ENCODE results near the gene FXYD3.

The FXYD3 gene, protein sequence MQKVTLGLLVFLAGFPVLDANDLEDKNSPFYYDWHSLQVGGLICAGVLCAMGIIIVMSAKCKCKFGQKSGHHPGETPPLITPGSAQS

DNA sequence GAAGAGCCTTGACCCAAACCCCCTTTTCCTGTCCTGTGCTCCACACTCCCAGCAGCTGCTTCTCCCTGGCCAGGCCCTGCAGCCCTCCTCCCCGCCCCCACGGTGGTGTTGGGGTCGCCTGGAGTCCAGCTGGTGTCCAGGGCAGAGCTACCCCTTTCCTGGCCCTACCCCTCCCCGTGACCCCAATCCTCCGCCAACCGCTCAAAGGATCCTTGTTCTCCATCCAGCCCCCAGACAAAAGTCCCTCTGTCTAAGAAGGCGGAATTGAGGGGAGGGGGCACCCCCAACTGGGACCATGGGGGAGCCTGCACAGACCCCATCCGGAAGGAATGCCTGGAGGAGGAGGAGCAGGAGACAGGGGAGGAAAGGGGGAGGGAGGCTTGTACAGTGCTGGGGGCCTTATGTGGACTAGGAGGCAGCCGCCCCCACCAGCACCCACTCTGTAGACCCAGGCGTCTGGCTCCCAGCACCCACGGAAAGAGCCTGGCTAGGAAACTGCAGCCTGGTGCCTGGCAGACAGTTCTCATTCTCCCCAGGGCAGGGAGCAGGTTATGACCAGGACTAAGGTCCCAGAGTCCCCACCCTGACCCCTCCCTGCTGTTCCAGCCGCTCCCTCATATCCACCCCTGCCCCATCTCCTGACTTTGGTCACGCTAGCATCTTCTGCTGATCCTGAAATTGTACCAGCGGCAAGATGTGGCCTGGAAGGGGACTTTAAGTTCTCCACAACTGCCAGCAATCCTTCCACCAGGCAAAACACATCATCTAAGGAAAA, at the start of gene FXYD3:
FXYD3 (plus strand) TSS at position 647 of the 775 bp plus-strand sequence. CDS start 3,554 bp downstream, outside the sequence.
- DNase-seq (no peak), ATAC-seq (no peak)

DNA sequence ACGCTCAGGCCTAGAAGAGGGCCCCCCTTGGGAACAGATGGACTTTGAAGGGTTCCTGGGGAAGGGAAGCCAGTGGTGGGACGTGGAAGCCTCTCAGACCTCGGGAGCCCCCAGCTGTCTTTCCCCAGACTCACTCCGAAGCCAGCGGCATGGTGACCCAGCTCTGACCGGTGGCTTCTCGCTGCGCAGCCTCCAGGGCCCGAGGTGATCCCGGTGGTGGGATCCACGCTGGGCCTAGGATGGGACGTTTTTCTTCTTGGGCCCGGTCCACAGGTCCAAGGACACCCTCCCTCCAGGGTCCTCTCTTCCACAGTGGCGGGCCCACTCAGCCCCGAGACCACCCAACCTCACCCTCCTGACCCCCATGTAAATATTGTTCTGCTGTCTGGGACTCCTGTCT, 49.5 kb upstream of the FXYD3 start:
- DNase-seq = no peak

DNA sequence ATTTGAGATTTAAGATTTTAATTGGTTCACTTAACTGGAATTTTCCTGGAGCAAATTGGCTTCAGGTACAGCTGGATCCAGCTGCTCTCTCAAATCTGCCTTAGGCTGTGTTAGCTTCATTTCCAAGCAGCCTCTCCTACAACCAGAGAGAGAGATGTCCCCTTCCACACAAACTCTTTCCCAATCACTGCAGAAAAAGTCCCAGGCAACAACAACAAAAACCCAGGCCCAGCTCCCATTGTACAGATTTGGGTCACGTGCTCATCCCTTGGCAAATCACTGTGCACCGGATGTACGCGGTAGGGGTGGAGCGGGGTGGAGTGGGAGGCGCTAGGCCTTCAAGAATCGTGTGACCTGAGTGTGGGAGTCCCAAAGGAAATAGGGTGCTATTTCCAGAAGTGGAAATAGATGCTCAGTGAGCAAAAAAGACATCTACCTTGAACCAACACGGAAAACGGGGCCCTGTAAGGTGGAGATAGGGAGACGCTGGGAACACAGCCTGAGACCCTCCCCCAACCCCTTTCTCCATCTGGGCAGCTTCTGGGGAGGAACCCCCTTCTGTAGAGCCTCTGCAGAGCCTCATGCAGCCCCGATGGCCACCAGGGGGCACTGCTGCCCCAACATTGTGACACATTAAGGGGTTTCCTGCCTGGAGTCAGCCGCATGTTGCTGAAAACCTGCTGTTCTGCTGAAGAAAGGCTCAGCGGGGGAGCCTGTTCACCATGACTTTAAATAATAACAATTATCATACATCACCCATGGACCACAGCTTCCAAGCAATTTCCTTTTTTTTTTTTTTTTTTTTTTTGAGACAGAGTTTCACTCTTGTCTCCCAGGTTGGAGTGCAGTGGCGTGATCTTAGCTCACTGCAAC, 48.7 kb upstream of the FXYD3 start:
- ATAC-seq = peak; percentile 92
- DNase-seq = peak; percentile 96

More for the DNA sequence above, 49.5 kb upstream of the FXYD3 start:
- ATAC-seq = no peak

DNA sequence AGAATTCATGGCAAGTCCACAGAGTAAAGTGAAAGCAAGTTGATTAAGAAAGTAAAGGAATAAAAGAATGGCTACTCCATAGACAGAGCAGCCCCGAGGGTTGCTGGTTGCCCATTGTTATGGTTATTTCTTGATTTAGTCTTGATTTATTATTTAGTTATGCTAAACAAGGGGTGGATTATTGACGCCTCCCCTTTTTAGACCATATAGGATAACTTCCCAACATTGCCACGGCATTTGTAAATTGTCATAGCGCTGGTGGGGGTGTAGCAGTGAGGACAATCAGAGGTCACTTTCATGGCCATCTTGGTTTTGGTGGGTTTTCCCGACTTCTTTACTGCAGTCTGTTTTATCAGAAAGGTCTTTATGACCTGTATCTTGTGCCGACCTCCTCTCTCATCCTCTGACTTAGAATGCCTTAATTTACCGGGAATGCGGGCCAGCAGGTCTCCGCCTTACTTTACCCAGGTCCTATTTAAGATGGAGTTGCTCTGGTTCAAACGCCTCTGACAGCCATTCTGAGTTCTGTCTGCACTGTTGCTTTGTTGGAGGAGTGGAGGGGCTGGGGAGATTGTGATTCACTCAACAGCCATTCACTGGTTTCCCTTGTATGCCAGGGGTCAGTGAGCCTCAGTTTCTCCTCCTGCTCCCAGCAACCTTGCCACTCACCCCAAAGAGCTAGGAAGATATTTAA, 46.5 kb upstream of the FXYD3 start:
- DNase-seq (no peak), ATAC-seq (no peak)

DNA sequence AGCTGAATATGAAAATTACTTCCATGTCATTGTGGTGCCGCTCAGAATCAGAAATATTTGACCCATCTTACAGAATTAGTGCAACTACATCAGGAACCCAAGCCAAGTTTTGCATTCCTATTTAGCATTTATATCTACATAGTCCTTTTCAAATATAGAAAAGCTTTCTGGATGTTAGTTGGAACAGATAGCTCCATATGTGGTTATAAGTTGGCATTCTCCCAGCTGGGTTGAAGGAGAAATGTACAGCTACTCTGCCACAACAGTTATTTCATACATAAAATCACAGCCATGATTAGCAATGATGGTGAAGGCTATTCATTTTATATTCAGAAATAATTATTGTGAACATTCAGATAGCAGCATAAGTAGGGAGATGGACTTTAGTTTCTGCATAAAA, 45.9 kb upstream of the FXYD3 start:
- DNase-seq = no peak

DNA sequence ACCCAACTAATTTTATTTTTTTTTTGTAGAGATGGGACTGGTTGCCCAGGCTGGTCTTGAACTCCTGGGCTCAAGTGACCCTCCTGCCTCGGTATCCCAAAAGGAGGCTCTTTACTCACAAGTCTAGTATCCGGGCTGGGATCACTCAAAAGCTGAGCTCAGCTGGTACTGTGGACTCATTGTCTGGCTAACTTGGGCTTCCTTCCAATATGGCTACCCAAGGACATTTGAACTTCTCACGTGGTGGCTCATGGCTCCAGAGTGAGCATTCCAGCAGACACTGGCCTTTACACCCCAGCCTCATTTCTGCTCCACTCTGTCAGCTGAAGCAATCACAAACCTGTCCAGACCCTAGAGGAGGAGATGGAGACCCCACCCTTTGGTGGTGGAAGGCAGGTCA, 45.2 kb upstream of the FXYD3 start:
- no peak for ATAC-seq

More for the DNA sequence above, 45.9 kb upstream of the FXYD3 start:
- no peak for ATAC-seq

DNA sequence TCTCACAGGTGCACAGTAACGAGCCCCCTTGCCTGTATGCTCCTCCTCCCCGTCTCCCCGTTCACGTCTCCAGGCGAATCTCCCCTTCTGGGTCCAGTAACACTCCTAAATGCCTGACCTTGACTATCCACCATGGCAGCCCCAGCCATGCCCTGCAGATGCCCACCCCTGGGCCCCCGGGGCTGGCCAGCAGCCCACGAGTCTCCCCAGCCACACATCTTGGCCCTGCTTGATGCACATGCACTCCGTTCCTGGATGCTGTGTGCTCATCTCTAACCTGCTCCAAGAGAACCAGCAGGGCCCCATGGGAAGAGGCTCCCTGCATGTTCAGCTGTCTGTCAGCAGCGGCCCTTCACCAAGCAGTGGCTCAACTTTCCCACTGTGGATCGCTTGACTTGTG, 42.1 kb upstream of the FXYD3 start:
- no peak for DNase-seq
- ATAC-seq = no peak

More for the DNA sequence above, 45.2 kb upstream of the FXYD3 start:
- DNase-seq = no peak

DNA sequence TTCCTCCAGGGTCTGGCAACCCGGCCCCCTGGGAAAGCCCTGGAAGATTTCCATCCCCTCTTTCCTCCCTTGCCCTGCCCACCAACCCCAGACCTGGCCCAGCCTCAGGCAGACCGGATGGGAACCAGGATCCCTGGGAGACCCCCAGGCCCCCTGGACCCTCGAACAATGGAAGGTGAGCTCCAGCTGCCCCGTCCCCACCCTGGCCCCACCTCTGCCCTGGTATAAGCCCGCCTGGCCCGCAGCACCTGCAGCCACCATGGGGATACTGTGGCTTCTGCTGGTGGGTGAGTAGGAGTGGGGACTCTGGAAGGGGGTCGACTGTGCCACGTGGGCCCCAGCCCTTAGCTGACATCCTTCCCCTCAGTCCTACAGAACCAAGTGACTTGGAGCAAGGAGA, 41.7 kb upstream of the FXYD3 start:
- DNase-seq = no peak
- ATAC-seq = no peak

DNA sequence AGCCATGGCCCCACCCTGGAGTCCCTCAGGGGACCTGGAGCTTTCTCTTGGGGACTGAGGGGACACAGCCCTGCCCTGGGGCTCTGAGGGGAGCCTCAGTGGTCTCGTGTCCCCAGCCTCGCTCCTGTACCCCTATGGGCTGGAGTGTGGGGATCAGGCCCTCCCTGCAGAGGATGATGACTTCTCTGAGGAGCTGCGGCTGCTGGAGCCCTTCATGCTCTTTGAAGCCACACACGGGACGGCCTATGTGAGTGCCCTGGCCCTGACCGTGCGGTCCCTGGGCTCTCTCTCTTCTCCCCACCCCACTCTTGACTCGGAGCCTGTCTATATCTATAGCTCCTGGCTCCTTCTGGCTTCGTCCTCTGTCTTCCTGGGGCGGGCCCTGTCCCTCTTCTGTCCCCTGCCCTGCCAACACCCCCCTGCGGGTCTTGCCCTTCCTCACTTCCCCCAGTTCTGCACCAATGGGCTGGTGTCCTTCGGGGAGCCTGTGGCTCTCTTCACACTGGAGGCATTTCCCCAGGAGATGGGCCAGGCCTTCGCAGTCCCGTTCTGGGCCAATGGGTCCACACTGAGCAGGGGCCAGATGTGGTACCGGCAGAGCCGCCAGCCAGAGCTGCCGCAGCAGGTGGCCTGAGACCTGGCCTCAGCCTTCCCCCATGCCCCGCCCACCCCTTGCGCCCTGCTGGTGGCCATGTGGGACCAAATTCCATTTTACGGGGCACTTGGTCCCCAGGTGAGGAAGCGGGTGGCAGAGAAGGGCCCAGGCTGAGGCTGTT, 41.0 kb upstream of the FXYD3 start:
- ATAC-seq (peak; percentile 6), DNase-seq (no peak)

DNA sequence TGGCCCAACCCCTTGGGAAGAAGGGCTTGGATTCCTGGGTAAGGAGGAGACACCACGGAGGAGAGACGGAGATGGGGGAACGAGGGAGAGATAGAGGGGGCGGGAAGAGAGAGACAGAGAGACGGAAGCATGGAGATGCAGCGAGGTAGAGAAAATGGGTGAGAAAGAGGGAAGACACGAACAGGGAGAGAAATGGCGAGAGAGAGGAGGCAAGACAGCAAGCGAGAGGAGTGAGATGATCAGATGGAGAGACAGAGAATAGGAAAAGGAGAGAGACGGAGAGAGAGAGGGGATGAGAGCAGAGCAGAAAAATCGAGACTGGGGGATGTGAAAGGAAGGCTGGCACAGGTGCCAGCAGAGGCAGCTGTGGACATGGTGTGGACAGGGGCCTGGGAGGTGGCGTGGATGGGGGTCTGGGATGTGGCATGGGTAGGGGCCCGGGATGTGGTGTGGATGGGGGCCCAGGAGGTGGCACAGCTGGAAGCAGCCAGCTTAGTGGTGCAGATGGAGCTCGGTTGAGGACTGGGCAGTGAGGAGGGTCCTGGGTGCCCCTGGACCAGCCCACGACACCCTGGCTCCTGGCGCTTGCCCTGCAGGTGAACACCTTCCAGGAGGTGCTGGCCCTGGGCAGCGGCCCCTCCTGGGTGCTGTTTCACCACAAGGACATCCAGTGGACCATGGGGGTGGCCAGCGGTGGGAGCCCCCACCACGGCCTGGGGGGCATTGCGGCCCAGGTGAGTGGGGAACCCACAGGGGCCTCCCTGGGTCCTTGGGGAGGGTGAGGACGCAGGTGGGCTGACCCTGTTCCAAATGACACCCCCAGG, 40.2 kb upstream of the FXYD3 start:
- ATAC-seq (no peak), DNase-seq (no peak)

DNA sequence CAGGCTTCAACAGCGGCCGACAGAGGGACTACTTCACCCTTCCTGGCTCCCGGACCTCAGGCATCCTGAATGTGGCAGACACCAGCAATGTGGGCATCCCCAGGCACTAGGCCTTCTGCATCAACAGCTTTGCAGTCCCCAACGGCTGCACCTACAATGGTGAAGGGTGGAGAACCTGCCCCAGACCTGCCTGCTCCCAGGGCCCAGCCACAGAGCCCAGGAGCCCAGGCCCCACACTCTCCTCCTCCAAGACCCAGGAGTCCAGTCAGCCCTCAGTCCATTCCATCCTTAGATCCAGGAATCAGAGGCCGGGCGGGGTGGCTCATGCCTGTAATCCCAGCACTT, 39.6 kb upstream of the FXYD3 start:
- ATAC-seq = no peak
- no peak for DNase-seq

DNA sequence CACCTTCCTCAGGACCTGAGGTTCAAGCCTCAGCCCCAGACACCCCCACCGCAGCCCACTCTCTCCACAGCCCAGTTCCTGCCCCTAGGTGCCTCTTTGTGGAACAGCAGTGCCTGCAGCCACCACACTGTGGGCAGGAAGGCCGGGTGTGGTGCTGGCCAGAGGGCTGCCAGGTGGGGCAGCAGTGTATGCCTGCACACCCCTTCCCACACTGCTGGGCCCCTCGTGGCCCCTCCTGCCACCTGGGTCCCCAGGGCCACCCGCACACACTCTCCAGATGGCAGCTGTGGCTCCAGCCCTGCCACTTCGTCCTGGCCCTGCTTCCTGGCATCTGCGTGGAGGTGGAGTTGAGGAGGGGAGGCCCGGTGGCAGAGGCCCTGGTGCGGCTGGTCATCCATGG, 39.0 kb upstream of the FXYD3 start:
- ATAC-seq = no peak
- no peak for DNase-seq

DNA sequence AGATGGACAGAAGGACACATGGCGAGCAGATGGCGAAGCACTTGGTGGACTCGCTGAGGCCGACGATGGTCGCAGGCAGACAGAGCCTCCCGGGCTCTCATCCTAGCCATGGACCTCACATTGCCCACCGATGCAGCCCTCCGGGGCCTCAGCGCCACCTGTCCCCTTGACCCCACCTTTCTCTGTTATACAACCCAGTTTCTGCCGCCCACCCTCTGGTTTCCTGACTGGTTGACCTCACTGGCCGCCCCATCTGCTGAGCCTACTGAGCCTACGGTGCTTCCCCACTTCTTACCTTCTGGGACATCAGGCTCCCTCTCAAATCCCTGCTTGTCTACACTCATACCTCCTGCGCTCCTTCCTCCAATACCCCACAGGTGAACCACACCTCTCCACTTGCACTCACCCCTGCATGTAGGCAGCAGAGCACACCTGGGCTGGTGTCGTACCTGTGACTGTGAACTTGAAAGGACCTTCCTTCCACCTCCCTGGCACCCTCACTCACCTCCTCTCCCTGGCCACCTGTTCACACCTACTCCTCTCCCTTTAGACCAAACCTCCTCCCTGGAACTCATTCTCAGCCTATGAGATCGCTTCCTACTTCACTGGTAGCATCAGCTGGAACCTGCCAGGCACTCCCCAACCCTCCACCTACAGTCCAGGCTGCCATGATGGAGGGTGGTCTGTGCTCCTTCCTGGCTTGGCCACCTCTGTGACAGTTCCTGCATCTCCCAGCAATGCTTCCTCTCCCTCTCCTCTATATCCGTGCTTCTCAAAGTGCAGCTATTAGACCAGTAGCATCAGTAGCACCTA, 38.0 kb upstream of the FXYD3 start:
- ATAC-seq (no peak), DNase-seq (no peak)

DNA sequence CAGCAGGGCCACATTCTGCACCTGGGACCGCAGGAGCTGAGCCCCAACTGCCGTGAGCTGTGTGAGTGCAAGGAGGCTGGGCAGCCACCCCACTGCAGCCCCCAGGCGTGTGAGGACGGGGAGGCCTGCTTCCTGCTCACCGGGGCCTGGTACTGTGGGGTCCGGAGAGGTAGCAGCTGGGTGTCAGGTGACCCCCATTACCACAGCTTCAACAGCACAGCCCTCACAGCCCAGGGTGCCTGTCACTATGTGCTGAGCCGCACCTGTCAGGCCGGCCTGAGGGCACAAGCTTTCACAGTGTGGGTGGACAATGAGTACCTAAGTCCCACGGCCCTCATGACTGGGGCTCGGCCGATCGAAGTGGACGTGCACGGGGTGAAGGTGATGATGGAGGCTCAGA, 35.8 kb upstream of the FXYD3 start:
- ATAC-seq (no peak), DNase-seq (no peak)

DNA sequence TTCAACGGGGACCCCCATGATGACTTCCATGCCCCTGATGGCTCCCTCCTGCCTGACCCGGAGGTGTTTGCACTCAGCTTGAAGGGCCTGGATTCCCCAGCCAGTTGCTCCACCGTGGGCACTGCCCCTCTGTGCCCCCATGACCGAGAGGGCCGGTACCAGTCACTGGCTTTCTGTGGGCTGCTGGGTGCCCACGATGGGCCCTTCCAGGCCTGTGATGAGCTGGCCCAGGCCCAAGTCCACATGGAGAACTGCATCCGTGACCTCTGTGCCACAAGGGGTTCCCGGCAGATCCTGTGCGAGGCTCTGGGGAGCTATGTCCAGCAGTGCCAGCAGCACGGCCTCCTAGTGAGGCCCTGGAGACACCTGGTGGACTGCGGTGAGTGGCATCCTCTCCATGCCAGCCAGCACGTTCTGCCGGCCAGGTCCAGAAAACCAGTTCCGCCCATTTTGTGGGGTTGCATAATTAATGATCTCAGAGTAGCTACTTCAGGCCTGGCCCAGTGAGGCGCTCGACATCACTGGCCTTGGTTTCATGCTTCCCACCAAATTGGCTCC, 34.9 kb upstream of the FXYD3 start:
- DNase-seq = no peak
- ATAC-seq = no peak

DNA sequence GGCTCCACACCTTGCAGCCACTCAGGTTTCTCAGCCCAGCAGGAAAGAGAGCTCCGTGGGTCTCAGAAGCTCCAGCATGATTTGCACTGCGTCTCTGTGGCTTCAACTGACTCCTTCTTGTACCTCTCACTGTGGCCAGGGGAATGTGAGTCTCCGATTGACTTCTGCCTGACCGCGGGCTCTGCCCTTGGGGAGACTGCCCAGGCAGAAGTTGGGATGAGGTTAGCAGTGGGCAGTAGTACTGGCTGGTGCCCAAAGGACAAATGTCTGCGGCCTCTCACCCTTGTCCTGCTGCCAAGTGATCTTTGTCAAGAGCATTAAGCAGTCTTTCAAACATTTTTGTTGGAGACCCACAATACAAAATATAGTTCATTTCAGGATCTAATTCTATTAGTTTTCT, 34.4 kb upstream of the FXYD3 start:
- DNase-seq (no peak), ATAC-seq (no peak)

DNA sequence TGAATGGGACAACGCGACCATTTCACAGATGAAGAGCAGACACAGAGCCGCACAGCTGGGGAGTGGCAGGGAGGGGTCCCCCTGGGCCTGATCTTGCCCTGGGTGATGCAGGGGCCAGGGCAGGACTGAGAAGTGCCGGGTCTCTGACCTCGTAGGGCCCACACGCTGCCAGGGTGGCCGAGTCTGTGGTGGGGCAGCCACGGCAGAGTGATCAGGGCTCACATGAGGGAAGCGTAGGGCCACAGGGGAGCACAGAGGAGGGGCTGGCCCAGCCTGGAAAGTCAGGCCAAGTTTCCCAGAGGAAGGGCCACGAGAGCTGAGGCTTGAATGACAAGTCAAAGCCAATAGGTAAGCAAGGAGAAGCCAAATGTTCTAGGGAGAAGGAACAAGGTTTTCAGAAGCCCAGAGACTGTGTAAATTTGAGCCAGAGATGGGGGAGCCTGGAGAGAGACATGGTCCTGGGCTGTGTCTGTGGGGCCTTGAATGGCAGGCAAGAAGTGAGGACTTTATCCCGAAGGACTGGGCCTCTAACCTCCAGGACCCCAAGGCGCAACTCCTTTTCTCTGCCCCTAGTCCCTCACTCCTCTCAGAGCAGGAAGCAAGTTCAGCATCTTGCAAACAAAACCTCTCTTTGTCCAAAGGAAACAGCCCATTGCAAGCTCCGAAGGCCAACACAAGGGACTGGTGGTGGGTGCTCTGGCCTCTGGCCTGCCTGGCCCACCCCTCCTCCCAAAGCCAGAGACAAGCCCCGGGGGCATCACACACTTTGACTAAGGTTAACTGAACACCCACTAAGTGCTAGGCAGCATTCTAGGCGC, 31.7 kb upstream of the FXYD3 start:
- ATAC-seq (no peak), DNase-seq (no peak)

DNA sequence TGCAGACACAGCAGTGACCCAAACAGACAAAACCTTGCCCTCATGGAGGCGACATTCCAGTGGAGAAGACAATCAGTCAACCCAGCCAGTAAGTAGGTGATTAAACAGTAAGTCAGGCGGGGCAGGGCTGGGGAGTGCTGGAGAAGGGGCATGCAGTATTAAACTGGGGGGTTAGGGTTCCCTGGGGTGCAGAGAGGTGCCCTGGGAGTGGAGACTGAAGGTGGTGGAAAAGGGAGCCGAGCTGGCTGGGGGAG, 31.2 kb upstream of the FXYD3 start:
- ATAC-seq (no peak), DNase-seq (no peak)

DNA sequence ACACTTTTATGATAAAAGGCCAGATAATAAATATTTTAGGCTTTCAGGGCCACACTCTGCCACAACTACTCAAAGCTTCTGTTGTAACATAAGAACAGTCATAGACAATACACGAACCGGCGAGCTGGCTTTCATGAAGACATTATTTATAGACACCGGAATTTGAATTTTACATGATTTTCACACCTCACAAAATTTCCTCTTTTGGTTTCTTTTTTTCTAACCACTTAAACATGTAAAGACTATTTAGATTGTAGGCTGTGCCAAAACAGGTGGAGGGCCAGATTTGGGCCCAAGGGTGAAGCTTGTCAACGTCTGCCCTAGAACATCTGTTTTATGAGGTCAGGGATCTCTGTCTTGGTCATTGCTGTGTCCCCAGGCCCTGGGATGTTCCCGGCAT, 29.7 kb upstream of the FXYD3 start:
- ATAC-seq (no peak), DNase-seq (no peak)
